ENCODE results near the gene NSL1.

The NSL1 gene

DNA sequence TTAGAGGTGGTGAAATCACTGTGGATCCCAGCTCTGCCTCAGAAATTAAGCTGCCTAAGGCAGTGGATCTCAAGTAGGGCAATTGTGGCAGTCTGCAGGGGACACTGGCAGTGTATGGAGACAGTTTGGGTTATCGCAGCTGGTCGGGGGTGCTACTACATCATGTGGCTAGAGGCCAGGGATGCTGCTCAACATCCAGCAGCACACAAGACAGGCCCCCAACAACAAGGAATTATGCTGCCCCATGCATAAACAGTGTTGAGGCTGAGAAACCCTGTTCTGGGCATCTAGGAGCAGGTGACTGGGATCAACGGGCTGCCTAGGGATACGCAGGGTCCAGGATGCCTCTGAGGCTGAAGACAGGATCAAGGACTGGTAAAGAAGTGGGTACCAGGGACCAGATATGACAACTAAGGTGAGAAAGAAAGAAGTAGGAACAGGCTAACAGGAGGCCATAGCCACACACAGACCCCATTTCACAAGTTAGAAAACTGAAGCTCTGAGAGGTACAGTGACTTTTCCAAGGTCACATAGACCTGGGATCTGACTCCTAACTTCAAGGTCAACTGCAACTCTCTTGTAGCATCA, 100.7 kb downstream of the NSL1 start:
- no peaks in the 10 kb centered on the region for H3K9me2 ChIP-seq (replicated peaks; ENCODE audit: insufficient read depth, low read length)
- no peaks in the 10 kb centered on the region for H3K79me2 ChIP-seq (ENCODE audit: insufficient read depth, low read length)
- no peak overlapping the region for H2AFZ ChIP-seq (ENCODE audit: low read depth, low read length, severe bottlenecking)
- no peaks in the 10 kb centered on the region for H3K36me3 ChIP-seq (ENCODE audit: low read length)
- no peak overlapping the region for H3K9ac ChIP-seq (ENCODE audit: low read length)
- H3K4me3 ChIP-seq (ENCODE audit: insufficient read depth, low read length, poor library complexity, severe bottlenecking) = no peak overlapping the region
- H3K27ac ChIP-seq (ENCODE audit: low read depth, low read length) = no peak overlapping the region
- H3F3A ChIP-seq (ENCODE audit: insufficient read depth) = no peaks in the 10 kb centered on the region
- H3K27me3 ChIP-seq (ENCODE audit: low read length) = no peaks in the 10 kb centered on the region
- no peaks in the 10 kb centered on the region for H3K9me3 ChIP-seq (ENCODE audit: insufficient read depth, low read length)
- no peaks in the 10 kb centered on the region for H4K20me1 ChIP-seq (ENCODE audit: low read depth, low read length)
- no peak overlapping the region for H3K4me2 ChIP-seq (ENCODE audit: low read depth, low read length, poor library complexity, severe bottlenecking)
- no peak for TF ChIP-seq EZH2phosphoT487 (conservative IDR thresholded peaks at IDR 0.05; ENCODE audit: low read length)

DNA sequence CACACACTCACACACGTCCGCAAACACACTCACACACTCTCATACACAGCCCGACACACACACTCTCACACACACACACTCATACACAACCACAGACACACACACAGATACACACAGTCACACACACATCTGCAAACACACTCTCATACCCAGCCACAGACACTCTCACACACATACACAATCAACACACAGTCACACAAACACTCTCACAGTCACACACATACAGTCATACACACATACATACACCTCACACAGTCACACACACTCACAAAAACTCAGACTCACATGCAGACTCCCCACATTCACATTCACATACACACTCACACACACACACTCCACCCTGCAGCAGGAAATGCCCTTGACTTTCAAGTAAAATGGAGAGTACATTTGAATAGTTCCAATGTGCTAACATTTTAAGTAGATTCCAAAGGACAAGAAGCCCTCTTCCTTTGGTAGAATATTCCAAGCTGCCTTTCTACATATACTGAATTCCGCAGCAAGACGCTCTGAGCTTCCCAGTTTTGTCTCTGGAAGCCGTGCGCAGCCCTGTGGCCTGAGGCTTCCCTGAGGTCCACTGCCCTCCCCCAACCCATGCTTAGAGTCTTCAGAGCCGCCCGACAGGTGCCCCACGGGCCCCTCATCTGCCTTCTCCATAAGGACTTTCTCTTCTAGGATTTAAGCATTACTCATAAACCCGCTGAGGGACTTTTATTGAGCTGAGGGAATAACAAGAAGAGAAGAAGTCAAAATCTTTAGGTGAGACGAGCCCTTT, 101.6 kb downstream of the NSL1 start:
- no peak overlapping the region for H3K4me2 ChIP-seq (ENCODE audit: low read depth, low read length, poor library complexity, severe bottlenecking)
- H3K9me2 ChIP-seq (replicated peaks; ENCODE audit: insufficient read depth, low read length) = no peaks in the 10 kb centered on the region
- H3K36me3 ChIP-seq (ENCODE audit: low read length) = no peaks in the 10 kb centered on the region
- no peaks in the 10 kb centered on the region for H3F3A ChIP-seq (ENCODE audit: insufficient read depth)
- H3K79me2 ChIP-seq (ENCODE audit: insufficient read depth, low read length) = no peaks in the 10 kb centered on the region
- H3K9ac ChIP-seq (ENCODE audit: low read length) = no peak overlapping the region
- H4K20me1 ChIP-seq (ENCODE audit: low read depth, low read length) = no peaks in the 10 kb centered on the region
- TF ChIP-seq, protein P1, sequence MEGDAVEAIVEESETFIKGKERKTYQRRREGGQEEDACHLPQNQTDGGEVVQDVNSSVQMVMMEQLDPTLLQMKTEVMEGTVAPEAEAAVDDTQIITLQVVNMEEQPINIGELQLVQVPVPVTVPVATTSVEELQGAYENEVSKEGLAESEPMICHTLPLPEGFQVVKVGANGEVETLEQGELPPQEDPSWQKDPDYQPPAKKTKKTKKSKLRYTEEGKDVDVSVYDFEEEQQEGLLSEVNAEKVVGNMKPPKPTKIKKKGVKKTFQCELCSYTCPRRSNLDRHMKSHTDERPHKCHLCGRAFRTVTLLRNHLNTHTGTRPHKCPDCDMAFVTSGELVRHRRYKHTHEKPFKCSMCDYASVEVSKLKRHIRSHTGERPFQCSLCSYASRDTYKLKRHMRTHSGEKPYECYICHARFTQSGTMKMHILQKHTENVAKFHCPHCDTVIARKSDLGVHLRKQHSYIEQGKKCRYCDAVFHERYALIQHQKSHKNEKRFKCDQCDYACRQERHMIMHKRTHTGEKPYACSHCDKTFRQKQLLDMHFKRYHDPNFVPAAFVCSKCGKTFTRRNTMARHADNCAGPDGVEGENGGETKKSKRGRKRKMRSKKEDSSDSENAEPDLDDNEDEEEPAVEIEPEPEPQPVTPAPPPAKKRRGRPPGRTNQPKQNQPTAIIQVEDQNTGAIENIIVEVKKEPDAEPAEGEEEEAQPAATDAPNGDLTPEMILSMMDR (IDR thresholded peaks at IDR 0.05; ENCODE audit: insufficient read depth, low read length, poor library complexity, severe bottlenecking) = no peak
- no peak overlapping the region for H3K27ac ChIP-seq (ENCODE audit: low read depth, low read length)
- no peaks in the 10 kb centered on the region for H3K9me3 ChIP-seq (ENCODE audit: insufficient read depth, low read length)
- no peak overlapping the region for H3K4me3 ChIP-seq (ENCODE audit: insufficient read depth, low read length, poor library complexity, severe bottlenecking)
- no peak overlapping the region for H2AFZ ChIP-seq (ENCODE audit: low read depth, low read length, severe bottlenecking)
- H3K27me3 ChIP-seq (ENCODE audit: low read length) = no peaks in the 10 kb centered on the region

DNA sequence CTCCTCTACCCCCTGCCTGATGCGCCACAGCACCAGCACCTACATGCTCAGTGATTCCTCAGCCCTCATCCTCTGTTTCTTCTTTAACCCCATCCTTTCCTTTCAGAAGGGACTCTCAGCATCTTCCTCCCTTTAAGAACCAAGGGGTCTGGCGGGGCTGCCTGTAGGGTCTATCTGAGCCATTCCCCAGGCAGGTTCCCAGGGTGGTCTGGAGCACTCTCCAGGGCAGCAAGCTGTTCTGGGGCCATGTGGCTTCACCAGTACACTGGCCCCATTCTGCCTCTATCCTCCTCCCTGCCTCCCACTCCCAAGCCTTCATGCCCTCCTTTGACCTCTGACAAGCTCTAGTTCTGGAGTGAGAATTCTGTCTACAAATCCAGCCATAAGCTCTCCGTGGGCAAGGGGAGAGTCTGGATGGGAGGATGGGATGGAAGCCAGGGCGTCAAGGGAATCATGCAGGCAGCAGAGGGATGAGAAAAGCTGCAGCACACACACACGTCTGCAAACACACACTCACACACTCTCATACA, 102.3 kb downstream of the NSL1 start:
- Histone ChIP-seq H3K27ac (ENCODE audit: low read depth, low read length) (no peak overlapping the region), H3K36me3 (ENCODE audit: low read length) (no peaks in the 10 kb centered on the region), H3F3A (ENCODE audit: insufficient read depth) (no peaks in the 10 kb centered on the region), H3K9ac (ENCODE audit: low read length) (no peak overlapping the region), H3K9me2 (replicated peaks; ENCODE audit: insufficient read depth, low read length) (no peaks in the 10 kb centered on the region), H3K27me3 (ENCODE audit: low read length) (no peaks in the 10 kb centered on the region), H3K4me2 (ENCODE audit: low read depth, low read length, poor library complexity, severe bottlenecking) (no peak overlapping the region), H3K4me3 (ENCODE audit: insufficient read depth, low read length, poor library complexity, severe bottlenecking) (no peak overlapping the region), H2AFZ (ENCODE audit: low read depth, low read length, severe bottlenecking) (no peak overlapping the region), H3K79me2 (ENCODE audit: insufficient read depth, low read length) (no peaks in the 10 kb centered on the region), H4K20me1 (ENCODE audit: low read depth, low read length) (no peaks in the 10 kb centered on the region), H3K9me3 (ENCODE audit: insufficient read depth, low read length) (no peaks in the 10 kb centered on the region)
- TF ChIP-seq, protein P1 (IDR thresholded peaks at IDR 0.05; ENCODE audit: insufficient read depth, low read length, poor library complexity, severe bottlenecking) = no peak
- no peak for TF ChIP-seq EZH2phosphoT487 (conservative IDR thresholded peaks at IDR 0.05; ENCODE audit: low read length)

Data from SU-DHL-6 (cell line).